G401.6 (cell line): ENCODE results near the gene PLEKHG3.

Experiments used
- FAIRE-seq: peaks from 2 replicates; lab custom pipeline; 2012; peaks lifted over from hg19 to GRCh38; lab: Jason Lieb, UNC

PLEKHG3 gene

GRCh38 chr14:64728106-64728505, 23.9 kb downstream of the PLEKHG3 start:
- no peak for FAIRE-seq

GRCh38 chr14:64728856-64729255, 24.6 kb downstream of the PLEKHG3 start:
- FAIRE-seq: no peak

GRCh38 chr14:64729386-64730060, 25.3 kb downstream of the PLEKHG3 start:
- FAIRE-seq: no peak

- FAIRE-seq: no peak
Observed at GRCh38 chr14:64730061-64730440, 25.8 kb downstream of the PLEKHG3 start.

- FAIRE-seq: no peak
Observed at GRCh38 chr14:64730681-64731080, 26.5 kb downstream of the PLEKHG3 start.

GRCh38 chr14:64731141-64731581, 26.9 kb downstream of the PLEKHG3 start:
- FAIRE-seq: no peak

- no peak for FAIRE-seq
Observed at GRCh38 chr14:64732066-64732465, 27.8 kb downstream of the PLEKHG3 start.

- no peak for FAIRE-seq
Observed at GRCh38 chr14:64732536-64733120, 28.4 kb downstream of the PLEKHG3 start.

- FAIRE-seq: no peak
Observed at GRCh38 chr14:64733321-64733720, 29.1 kb downstream of the PLEKHG3 start.

GRCh38 chr14:64733899-64734298, 29.7 kb downstream of the PLEKHG3 start:
- FAIRE-seq: no peak

- FAIRE-seq: no peak
Observed at GRCh38 chr14:64734990-64735389, 30.8 kb downstream of the PLEKHG3 start.

GRCh38 chr14:64736271-64737169, 32.3 kb downstream of the PLEKHG3 start:
- no peak for FAIRE-seq

- FAIRE-seq: no peak
Observed at GRCh38 chr14:64737391-64738280, 33.4 kb downstream of the PLEKHG3 start.

- no peak for FAIRE-seq
Observed at GRCh38 chr14:64738281-64738804, 34.1 kb downstream of the PLEKHG3 start.

GRCh38 chr14:64741200-64741599, 37.0 kb downstream of the PLEKHG3 start:
- FAIRE-seq: no peak

GRCh38 chr14:64741961-64742360, 37.7 kb downstream of the PLEKHG3 start:
- no peak for FAIRE-seq

GRCh38 chr14:64743061-64743460, 38.8 kb downstream of the PLEKHG3 start:
- no peak for FAIRE-seq

GRCh38 chr14:64745511-64746091, 41.4 kb downstream of the PLEKHG3 start:
- FAIRE-seq: no peak

- FAIRE-seq: no peak
Observed at GRCh38 chr14:64746298-64747250, 42.4 kb downstream of the PLEKHG3 start.

GRCh38 chr14:64747327-64747726, 43.1 kb downstream of the PLEKHG3 start:
- no peak for FAIRE-seq
